ENCODE measurements around the gene SAG. TPM values are rescaled to one million over a fixed set of nuclear protein-coding genes. Genes with fewer than 3 reads are reported as not detected.

SAG gene
- not detected for total RNA-seq

GRCh38 chr2:233307565-233307964 lies at the start of gene SAG:
Gene SAG (plus strand): TSS chr2:233307816. CDS start chr2:233309190, 1,374 bp downstream.
- Histone ChIP-seq H3K4me1 (ENCODE audit: control insufficient read depth in 3 of 3, insufficient read depth in 3 of 3, low read length in 3 of 3) (no peaks in the 10 kb centered on the region), H3K36me3 (ENCODE audit: control insufficient read depth in 3 of 3, insufficient read depth in 3 of 3, low read length in 3 of 3) (no peaks in the 10 kb centered on the region), H3K27ac (ENCODE audit: low read depth, low read length) (no peak within 1 kb of the TSS), H3K9me3 (ENCODE audit: control insufficient read depth in 3 of 3, low read length in 3 of 3) (no peaks in the 10 kb centered on the region), H3K9ac (ENCODE audit: low read depth in 1 of 3, low read length in 3 of 3) (no peak within 1 kb of the TSS), H3K27me3 (ENCODE audit: control insufficient read depth in 3 of 3, insufficient read depth in 3 of 3, low read length in 3 of 3) (peaks cover 0 to 7% (median 0%) of the 10 kb centered on the region in 3 donors), H3K4me3 (ENCODE audit: low read length in 3 of 3) (no peak within 1 kb of the TSS)

GRCh38 chr2:233258211-233258610 lies 49.4 kb upstream of the SAG start:
- Histone ChIP-seq H3K4me3 (ENCODE audit: low read length in 3 of 3) (no peak overlapping the region), H3K9ac (ENCODE audit: low read depth in 1 of 3, low read length in 3 of 3) (no peak overlapping the region), H3K36me3 (ENCODE audit: control insufficient read depth in 3 of 3, insufficient read depth in 3 of 3, low read length in 3 of 3) (peaks cover 22 to 56% (median 44%) of the 10 kb centered on the region in 3 donors), H3K9me3 (ENCODE audit: control insufficient read depth in 3 of 3, low read length in 3 of 3) (no peaks in the 10 kb centered on the region), H3K27ac (ENCODE audit: low read depth, low read length) (no peak overlapping the region), H3K4me1 (ENCODE audit: control insufficient read depth in 3 of 3, insufficient read depth in 3 of 3, low read length in 3 of 3) (peaks cover 2 to 10% (median 6%) of the 10 kb centered on the region in 3 donors), H3K27me3 (ENCODE audit: control insufficient read depth in 3 of 3, insufficient read depth in 3 of 3, low read length in 3 of 3) (no peaks in the 10 kb centered on the region)

- Histone ChIP-seq H3K27ac (ENCODE audit: low read depth, low read length) (no peak overlapping the region), H3K27me3 (ENCODE audit: control insufficient read depth in 3 of 3, insufficient read depth in 3 of 3, low read length in 3 of 3) (no peaks in the 10 kb centered on the region), H3K9ac (ENCODE audit: low read depth in 1 of 3, low read length in 3 of 3) (no peak overlapping the region), H3K9me3 (ENCODE audit: control insufficient read depth in 3 of 3, low read length in 3 of 3) (no peaks in the 10 kb centered on the region), H3K4me1 (ENCODE audit: control insufficient read depth in 3 of 3, insufficient read depth in 3 of 3, low read length in 3 of 3) (no peaks in the 10 kb centered on the region), H3K4me3 (ENCODE audit: low read length in 3 of 3) (no peak overlapping the region), H3K36me3 (ENCODE audit: control insufficient read depth in 3 of 3, insufficient read depth in 3 of 3, low read length in 3 of 3) (peaks cover 36 to 65% (median 59%) of the 10 kb centered on the region in 3 donors)
Measured at GRCh38 chr2:233259730-233260129, 47.9 kb upstream of the SAG start.

GRCh38 chr2:233260661-233261060 lies 47.0 kb upstream of the SAG start:
- Histone ChIP-seq H3K4me1 (ENCODE audit: control insufficient read depth in 3 of 3, insufficient read depth in 3 of 3, low read length in 3 of 3) (no peaks in the 10 kb centered on the region), H3K36me3 (ENCODE audit: control insufficient read depth in 3 of 3, insufficient read depth in 3 of 3, low read length in 3 of 3) (peaks cover 40 to 71% (median 68%) of the 10 kb centered on the region in 3 donors), H3K9ac (ENCODE audit: low read depth in 1 of 3, low read length in 3 of 3) (no peak overlapping the region), H3K4me3 (ENCODE audit: low read length in 3 of 3) (no peak overlapping the region), H3K27ac (ENCODE audit: low read depth, low read length) (no peak overlapping the region), H3K9me3 (ENCODE audit: control insufficient read depth in 3 of 3, low read length in 3 of 3) (no peaks in the 10 kb centered on the region), H3K27me3 (ENCODE audit: control insufficient read depth in 3 of 3, insufficient read depth in 3 of 3, low read length in 3 of 3) (no peaks in the 10 kb centered on the region)

- no peak overlapping the region for H3K4me3 ChIP-seq (ENCODE audit: low read length in 3 of 3)
- H3K9ac ChIP-seq (ENCODE audit: low read depth in 1 of 3, low read length in 3 of 3): no peak overlapping the region
- H3K27me3 ChIP-seq (ENCODE audit: control insufficient read depth in 3 of 3, insufficient read depth in 3 of 3, low read length in 3 of 3): no peaks in the 10 kb centered on the region
- H3K4me1 ChIP-seq (ENCODE audit: control insufficient read depth in 3 of 3, insufficient read depth in 3 of 3, low read length in 3 of 3): no peaks in the 10 kb centered on the region
- H3K36me3 ChIP-seq (ENCODE audit: control insufficient read depth in 3 of 3, insufficient read depth in 3 of 3, low read length in 3 of 3): peaks cover 45 to 81% (median 77%) of the 10 kb centered on the region in 3 donors
- H3K9me3 ChIP-seq (ENCODE audit: control insufficient read depth in 3 of 3, low read length in 3 of 3): no peaks in the 10 kb centered on the region
- no peak overlapping the region for H3K27ac ChIP-seq (ENCODE audit: low read depth, low read length)
Measured at GRCh38 chr2:233261819-233262555, 45.6 kb upstream of the SAG start.

- no peak overlapping the region for H3K27ac ChIP-seq (ENCODE audit: low read depth, low read length)
Measured at GRCh38 chr2:233262562-233262961, 45.1 kb upstream of the SAG start.

GRCh38 chr2:233263045-233263570 lies 44.5 kb upstream of the SAG start:
- no peaks in the 10 kb centered on the region for H3K9me3 ChIP-seq (ENCODE audit: control insufficient read depth in 3 of 3, low read length in 3 of 3)
- no peak overlapping the region for H3K9ac ChIP-seq (ENCODE audit: low read depth in 1 of 3, low read length in 3 of 3)
- H3K27me3 ChIP-seq (ENCODE audit: control insufficient read depth in 3 of 3, insufficient read depth in 3 of 3, low read length in 3 of 3): no peaks in the 10 kb centered on the region
- H3K36me3 ChIP-seq (ENCODE audit: control insufficient read depth in 3 of 3, insufficient read depth in 3 of 3, low read length in 3 of 3): peaks cover 49 to 80% (median 78%) of the 10 kb centered on the region in 3 donors
- H3K27ac ChIP-seq (ENCODE audit: low read depth, low read length): no peak overlapping the region
- H3K4me1 ChIP-seq (ENCODE audit: control insufficient read depth in 3 of 3, insufficient read depth in 3 of 3, low read length in 3 of 3): no peaks in the 10 kb centered on the region
- H3K4me3 ChIP-seq (ENCODE audit: low read length in 3 of 3): no peak overlapping the region

More at GRCh38 chr2:233262562-233262961, 45.1 kb upstream of the SAG start:
- H3K27me3 ChIP-seq (ENCODE audit: control insufficient read depth in 3 of 3, insufficient read depth in 3 of 3, low read length in 3 of 3): no peaks in the 10 kb centered on the region
- H3K9ac ChIP-seq (ENCODE audit: low read depth in 1 of 3, low read length in 3 of 3): no peak overlapping the region
- no peak overlapping the region for H3K4me3 ChIP-seq (ENCODE audit: low read length in 3 of 3)
- peaks cover 45 to 77% (median 77%) of the 10 kb centered on the region in 3 donors for H3K36me3 ChIP-seq (ENCODE audit: control insufficient read depth in 3 of 3, insufficient read depth in 3 of 3, low read length in 3 of 3)
- H3K9me3 ChIP-seq (ENCODE audit: control insufficient read depth in 3 of 3, low read length in 3 of 3): no peaks in the 10 kb centered on the region
- no peaks in the 10 kb centered on the region for H3K4me1 ChIP-seq (ENCODE audit: control insufficient read depth in 3 of 3, insufficient read depth in 3 of 3, low read length in 3 of 3)

GRCh38 chr2:233264667-233265066 lies 42.9 kb upstream of the SAG start:
- no peaks in the 10 kb centered on the region for H3K27me3 ChIP-seq (ENCODE audit: control insufficient read depth in 3 of 3, insufficient read depth in 3 of 3, low read length in 3 of 3)
- H3K36me3 ChIP-seq (ENCODE audit: control insufficient read depth in 3 of 3, insufficient read depth in 3 of 3, low read length in 3 of 3): peaks cover 47 to 71% (median 68%) of the 10 kb centered on the region in 3 donors
- H3K4me1 ChIP-seq (ENCODE audit: control insufficient read depth in 3 of 3, insufficient read depth in 3 of 3, low read length in 3 of 3): no peaks in the 10 kb centered on the region
- H3K4me3 ChIP-seq (ENCODE audit: low read length in 3 of 3): no peak overlapping the region
- H3K9me3 ChIP-seq (ENCODE audit: control insufficient read depth in 3 of 3, low read length in 3 of 3): no peaks in the 10 kb centered on the region
- no peak overlapping the region for H3K27ac ChIP-seq (ENCODE audit: low read depth, low read length)
- no peak overlapping the region for H3K9ac ChIP-seq (ENCODE audit: low read depth in 1 of 3, low read length in 3 of 3)

- H3K27me3 ChIP-seq (ENCODE audit: control insufficient read depth in 3 of 3, insufficient read depth in 3 of 3, low read length in 3 of 3): no peaks in the 10 kb centered on the region
- H3K4me1 ChIP-seq (ENCODE audit: control insufficient read depth in 3 of 3, insufficient read depth in 3 of 3, low read length in 3 of 3): no peaks in the 10 kb centered on the region
- H3K4me3 ChIP-seq (ENCODE audit: low read length in 3 of 3): no peak overlapping the region
- no peak overlapping the region for H3K9ac ChIP-seq (ENCODE audit: low read depth in 1 of 3, low read length in 3 of 3)
- no peaks in the 10 kb centered on the region for H3K9me3 ChIP-seq (ENCODE audit: control insufficient read depth in 3 of 3, low read length in 3 of 3)
- peaks cover 43 to 74% (median 66%) of the 10 kb centered on the region in 3 donors for H3K36me3 ChIP-seq (ENCODE audit: control insufficient read depth in 3 of 3, insufficient read depth in 3 of 3, low read length in 3 of 3)
- no peak overlapping the region for H3K27ac ChIP-seq (ENCODE audit: low read depth, low read length)
Measured at GRCh38 chr2:233265899-233266431, 41.7 kb upstream of the SAG start.

GRCh38 chr2:233266481-233266880 lies 41.1 kb upstream of the SAG start:
- Histone ChIP-seq H3K9ac (ENCODE audit: low read depth in 1 of 3, low read length in 3 of 3) (no peak overlapping the region), H3K36me3 (ENCODE audit: control insufficient read depth in 3 of 3, insufficient read depth in 3 of 3, low read length in 3 of 3) (peaks cover 43 to 72% (median 67%) of the 10 kb centered on the region in 3 donors), H3K27me3 (ENCODE audit: control insufficient read depth in 3 of 3, insufficient read depth in 3 of 3, low read length in 3 of 3) (no peaks in the 10 kb centered on the region), H3K27ac (ENCODE audit: low read depth, low read length) (no peak overlapping the region), H3K4me1 (ENCODE audit: control insufficient read depth in 3 of 3, insufficient read depth in 3 of 3, low read length in 3 of 3) (no peaks in the 10 kb centered on the region), H3K4me3 (ENCODE audit: low read length in 3 of 3) (no peak overlapping the region), H3K9me3 (ENCODE audit: control insufficient read depth in 3 of 3, low read length in 3 of 3) (no peaks in the 10 kb centered on the region)
